ENCODE data around the gene ATF5. TPM values are rescaled to one million over a fixed set of nuclear protein-coding genes. Genes with fewer than 3 reads are reported as not detected.
"Not testable (repeated sequence)": the region's sequence is repeated elsewhere in the genome, so short reads cannot be mapped to it uniquely, and the experiment has no call there.

The ATF5 gene
- total RNA-seq, 1 experiment from 2014 or later = 19.2 TPM

DNA sequence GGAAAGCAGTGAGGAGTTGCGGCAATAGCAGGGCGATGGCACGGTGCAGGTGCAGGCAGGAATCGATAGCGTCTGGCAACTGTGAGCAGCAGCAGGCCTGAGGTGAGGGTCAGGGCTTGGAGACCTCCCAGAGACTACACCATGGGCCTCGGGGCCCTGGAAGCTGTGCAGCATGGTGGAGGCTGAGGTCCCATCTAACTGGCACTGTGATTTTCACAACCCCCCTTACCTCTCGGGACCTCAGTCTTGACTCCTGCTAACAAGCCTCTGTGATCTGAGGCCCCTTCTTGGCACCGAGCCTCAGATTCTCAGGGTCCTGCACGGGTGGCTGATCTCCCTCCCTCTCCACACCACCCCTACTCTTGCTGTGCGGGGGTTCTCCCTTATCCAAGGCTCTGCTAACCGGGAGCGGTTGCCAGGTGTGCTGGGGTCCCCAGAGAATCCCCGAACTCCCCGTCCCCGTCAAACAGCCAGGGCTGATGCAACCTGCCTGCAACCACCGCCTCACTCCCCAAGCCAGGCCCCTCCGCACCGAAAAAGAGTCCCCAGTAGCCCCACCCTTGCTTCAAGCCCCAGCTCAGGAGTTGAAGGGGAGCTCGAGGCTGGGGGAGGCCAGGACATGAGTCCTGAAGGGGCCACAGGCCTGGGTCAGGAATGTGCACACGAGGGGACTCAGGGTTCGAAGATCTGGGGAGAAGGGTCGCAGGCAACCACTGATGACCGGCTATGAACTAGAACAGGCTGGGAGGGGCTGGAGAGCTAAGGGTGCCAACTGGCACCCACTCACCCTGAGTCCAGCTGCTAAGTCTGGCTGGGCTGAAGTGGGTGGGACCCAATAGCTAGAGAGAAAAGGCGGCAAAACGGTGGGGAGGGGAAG, 4.8 kb upstream of the ATF5 start:
- no peak for DNase-seq
- Histone ChIP-seq H3K4me1 (replicated peaks; ENCODE audit: insufficient read depth) (peaks cover 12% of the 10 kb centered on the region), H4K20me1 (ENCODE audit: insufficient read depth) (peaks cover 76% of the 10 kb centered on the region), H3K27me3 (ENCODE audit: insufficient read depth, low read depth) (no peaks in the 10 kb centered on the region), H3K27ac (no peak overlapping the region), H3K4me2 (no peak overlapping the region), H3K36me3 (ENCODE audit: low read depth) (peaks cover 33% of the 10 kb centered on the region), H3K9me3 (ENCODE audit: insufficient read depth, low read depth) (no peaks in the 10 kb centered on the region), H3K4me3 (no peak overlapping the region), H2AFZ (no peak overlapping the region), H3K9me2 (ENCODE audit: insufficient read depth) (no peaks in the 10 kb centered on the region), H3K79me2 (ENCODE audit: low read depth) (peaks cover 96% of the 10 kb centered on the region), H3F3A (ENCODE audit: insufficient read depth, low read depth) (peaks cover 14% of the 10 kb centered on the region)
- intact Hi-C loops (cut with micrococcal nuclease; ENCODE audit: unreplicated experiment) = no loop called here
- TF ChIP-seq, protein P1, sequence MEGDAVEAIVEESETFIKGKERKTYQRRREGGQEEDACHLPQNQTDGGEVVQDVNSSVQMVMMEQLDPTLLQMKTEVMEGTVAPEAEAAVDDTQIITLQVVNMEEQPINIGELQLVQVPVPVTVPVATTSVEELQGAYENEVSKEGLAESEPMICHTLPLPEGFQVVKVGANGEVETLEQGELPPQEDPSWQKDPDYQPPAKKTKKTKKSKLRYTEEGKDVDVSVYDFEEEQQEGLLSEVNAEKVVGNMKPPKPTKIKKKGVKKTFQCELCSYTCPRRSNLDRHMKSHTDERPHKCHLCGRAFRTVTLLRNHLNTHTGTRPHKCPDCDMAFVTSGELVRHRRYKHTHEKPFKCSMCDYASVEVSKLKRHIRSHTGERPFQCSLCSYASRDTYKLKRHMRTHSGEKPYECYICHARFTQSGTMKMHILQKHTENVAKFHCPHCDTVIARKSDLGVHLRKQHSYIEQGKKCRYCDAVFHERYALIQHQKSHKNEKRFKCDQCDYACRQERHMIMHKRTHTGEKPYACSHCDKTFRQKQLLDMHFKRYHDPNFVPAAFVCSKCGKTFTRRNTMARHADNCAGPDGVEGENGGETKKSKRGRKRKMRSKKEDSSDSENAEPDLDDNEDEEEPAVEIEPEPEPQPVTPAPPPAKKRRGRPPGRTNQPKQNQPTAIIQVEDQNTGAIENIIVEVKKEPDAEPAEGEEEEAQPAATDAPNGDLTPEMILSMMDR (conservative IDR thresholded peaks at IDR 0.05) = no peak
- TF ChIP-seq EZH2 (IDR thresholded peaks at IDR 0.05; ENCODE audit: low read depth) = no peak
- BruUV-seq (replicated peaks) = no TSS peak
- ChIA-PET POLR2A (ENCODE audit: unreplicated experiment) (no interaction called here), CTCF (no interaction called here)

DNA sequence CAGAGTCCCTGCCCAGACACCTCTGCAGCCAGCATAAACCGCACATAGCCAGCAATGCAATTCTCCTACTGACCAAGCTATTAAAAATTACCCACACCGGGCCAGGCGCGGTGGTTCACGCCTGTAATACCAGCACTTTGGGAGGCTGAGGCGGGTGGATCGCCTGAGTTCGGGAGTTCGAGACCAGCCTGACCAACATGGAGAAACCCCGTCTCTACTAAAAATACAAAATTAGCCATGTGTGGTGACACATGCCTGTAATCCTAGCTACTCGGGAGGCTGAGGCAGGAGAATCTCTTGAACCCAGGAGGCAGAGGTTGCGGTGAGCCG, 4.2 kb upstream of the ATF5 start:
- H2AFZ ChIP-seq; CTCF ChIA-PET; DNase-seq; H3K9me3 ChIP-seq (ENCODE audit: insufficient read depth, low read depth); H3F3A ChIP-seq (ENCODE audit: insufficient read depth, low read depth); POLR2A ChIA-PET (ENCODE audit: unreplicated experiment); BruUV-seq (replicated peaks); H3K27ac ChIP-seq; H3K27me3 ChIP-seq (ENCODE audit: insufficient read depth, low read depth); H3K4me3 ChIP-seq; H3K4me2 ChIP-seq; H3K9me2 ChIP-seq (ENCODE audit: insufficient read depth): not testable (repeated sequence)
- Histone ChIP-seq H4K20me1 (ENCODE audit: insufficient read depth) (peaks cover 70% of the 10 kb centered on the region), H3K36me3 (ENCODE audit: low read depth) (peaks cover 30% of the 10 kb centered on the region; the same call in 1 of the 2 replicates), H3K4me1 (replicated peaks; ENCODE audit: insufficient read depth) (peaks cover 12% of the 10 kb centered on the region), H3K79me2 (ENCODE audit: low read depth) (peaks cover 90% of the 10 kb centered on the region)
- intact Hi-C loops (cut with micrococcal nuclease; ENCODE audit: unreplicated experiment) = loop anchor here (5.0 kb wide), 1 partner anchor 48 kb away; the partner anchor contains the start of genes AKT1S1 and TBC1D17

GRCh38 chr19:49925486-49925885, 3.5 kb upstream of the ATF5 start:
- H3K4me3 ChIP-seq = no peak overlapping the region
- peaks cover 9% of the 10 kb centered on the region; the same call in 1 of the 2 replicates for H3F3A ChIP-seq (ENCODE audit: insufficient read depth, low read depth)
- H3K9me2 ChIP-seq (ENCODE audit: insufficient read depth) = no peaks in the 10 kb centered on the region
- no peak overlapping the region for H2AFZ ChIP-seq
- H3K27ac ChIP-seq = no peak overlapping the region
- TF ChIP-seq, protein P1 (conservative IDR thresholded peaks at IDR 0.05) = no peak
- no peak for TF ChIP-seq EZH2 (IDR thresholded peaks at IDR 0.05; ENCODE audit: low read depth)
- no peaks in the 10 kb centered on the region for H3K27me3 ChIP-seq (ENCODE audit: insufficient read depth, low read depth)
- DNase-seq = no peak
- POLR2A ChIA-PET (ENCODE audit: unreplicated experiment) = interaction anchor here (0.6 kb wide), 1 partner anchor 29 kb away, joined by 3 read pairs; no protein-coding TSS in a partner anchor
- H4K20me1 ChIP-seq (ENCODE audit: insufficient read depth) = peaks cover 64% of the 10 kb centered on the region
- H3K36me3 ChIP-seq (ENCODE audit: low read depth) = peaks cover 30% of the 10 kb centered on the region; the same call in 1 of the 2 replicates
- intact Hi-C loops (cut with micrococcal nuclease; ENCODE audit: unreplicated experiment) = loop anchor here (5.0 kb wide), 1 partner anchor 48 kb away; the partner anchor contains the start of genes AKT1S1 and TBC1D17
- peaks cover 84% of the 10 kb centered on the region for H3K79me2 ChIP-seq (ENCODE audit: low read depth)
- no peak overlapping the region for H3K4me2 ChIP-seq
- peaks cover 12% of the 10 kb centered on the region for H3K4me1 ChIP-seq (replicated peaks; ENCODE audit: insufficient read depth)
- CTCF ChIA-PET = no interaction called here
- BruUV-seq (replicated peaks) = no TSS peak
- no peaks in the 10 kb centered on the region for H3K9me3 ChIP-seq (ENCODE audit: insufficient read depth, low read depth)
